ENCODE results near the gene GATA3.
A peak's percentile ranks its signal among the peaks of the same experiment; 100 is the strongest.

Gene GATA3

GRCh38 chr10:8052341-8052955, 2.0 kb upstream of the GATA3 start:
- no peak for DNase-seq

- DNase-seq, result no peak
These were observed 1.5 kb upstream of the GATA3 start for GRCh38 chr10:8052956-8053445.

- DNase-seq, result peak; percentile 78
These were observed 843 bp upstream of the GATA3 start for GRCh38 chr10:8053446-8054243.

GRCh38 chr10:8054244-8054493, 319 bp upstream of the GATA3 start:
- DNase-seq, result no peak

- no peak for DNase-seq
These were observed 1.2 kb downstream of the GATA3 start for GRCh38 chr10:8055420-8056349.

- no peak for DNase-seq
These were observed 1.9 kb downstream of the GATA3 start for GRCh38 chr10:8056378-8056777.

- no peak for DNase-seq
These were observed 2.4 kb downstream of the GATA3 start for GRCh38 chr10:8056871-8057331.

- no peak for DNase-seq
These were observed 3.3 kb downstream of the GATA3 start for GRCh38 chr10:8057636-8058273.

GRCh38 chr10:8058274-8059111, 4.0 kb downstream of the GATA3 start:
- DNase-seq, result no peak

- no peak for DNase-seq
These were observed 4.9 kb downstream of the GATA3 start for GRCh38 chr10:8059191-8059936.

GRCh38 chr10:8060010-8060703, 5.7 kb downstream of the GATA3 start:
- no peak for DNase-seq

GRCh38 chr10:8060704-8061121, 6.2 kb downstream of the GATA3 start:
- no peak for DNase-seq

- no peak for DNase-seq
These were observed 7.1 kb downstream of the GATA3 start for GRCh38 chr10:8061274-8062211.

GRCh38 chr10:8063128-8063908, 8.8 kb downstream of the GATA3 start:
- DNase-seq, result no peak

- no peak for DNase-seq
These were observed 9.4 kb downstream of the GATA3 start for GRCh38 chr10:8063935-8064334.

GRCh38 chr10:8064436-8064835, 9.9 kb downstream of the GATA3 start:
- no peak for DNase-seq

- DNase-seq, result no peak
These were observed 11.2 kb downstream of the GATA3 start for GRCh38 chr10:8065651-8066050.

GRCh38 chr10:8066124-8066523, 11.6 kb downstream of the GATA3 start:
- no peak for DNase-seq

GRCh38 chr10:8066797-8067196, 12.3 kb downstream of the GATA3 start:
- no peak for DNase-seq

All from HCEC 1CT (cell line).